Measurements from ENCODE around the gene PDE1A.

PDE1A gene

DNA sequence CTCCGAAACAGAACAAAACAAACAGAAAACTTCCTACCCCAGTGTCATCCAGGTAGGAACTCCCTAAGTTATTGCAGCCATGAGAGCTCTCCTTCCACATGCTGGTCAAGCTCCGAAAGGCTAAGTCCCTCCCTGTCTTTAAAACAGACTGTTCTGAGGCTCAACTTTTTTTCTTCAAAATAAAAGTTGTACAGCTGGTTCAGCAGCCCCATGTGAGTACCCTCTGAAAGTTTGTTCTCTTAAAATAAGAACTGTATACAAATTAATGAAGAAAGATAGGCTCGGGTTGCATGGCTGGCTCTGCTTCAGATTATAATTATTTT is at the start of gene PDE1A:
TSS of gene PDE1A (minus strand) at position 119 of the 323 bp plus-strand sequence.
- TF ChIP-seq, protein P1, sequence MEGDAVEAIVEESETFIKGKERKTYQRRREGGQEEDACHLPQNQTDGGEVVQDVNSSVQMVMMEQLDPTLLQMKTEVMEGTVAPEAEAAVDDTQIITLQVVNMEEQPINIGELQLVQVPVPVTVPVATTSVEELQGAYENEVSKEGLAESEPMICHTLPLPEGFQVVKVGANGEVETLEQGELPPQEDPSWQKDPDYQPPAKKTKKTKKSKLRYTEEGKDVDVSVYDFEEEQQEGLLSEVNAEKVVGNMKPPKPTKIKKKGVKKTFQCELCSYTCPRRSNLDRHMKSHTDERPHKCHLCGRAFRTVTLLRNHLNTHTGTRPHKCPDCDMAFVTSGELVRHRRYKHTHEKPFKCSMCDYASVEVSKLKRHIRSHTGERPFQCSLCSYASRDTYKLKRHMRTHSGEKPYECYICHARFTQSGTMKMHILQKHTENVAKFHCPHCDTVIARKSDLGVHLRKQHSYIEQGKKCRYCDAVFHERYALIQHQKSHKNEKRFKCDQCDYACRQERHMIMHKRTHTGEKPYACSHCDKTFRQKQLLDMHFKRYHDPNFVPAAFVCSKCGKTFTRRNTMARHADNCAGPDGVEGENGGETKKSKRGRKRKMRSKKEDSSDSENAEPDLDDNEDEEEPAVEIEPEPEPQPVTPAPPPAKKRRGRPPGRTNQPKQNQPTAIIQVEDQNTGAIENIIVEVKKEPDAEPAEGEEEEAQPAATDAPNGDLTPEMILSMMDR (IDR thresholded peaks at IDR 0.05; ENCODE audit: extremely low read depth, missing control alignments) = no peak
- DNase-seq (ENCODE audit: low spot score) = no peak

DNA sequence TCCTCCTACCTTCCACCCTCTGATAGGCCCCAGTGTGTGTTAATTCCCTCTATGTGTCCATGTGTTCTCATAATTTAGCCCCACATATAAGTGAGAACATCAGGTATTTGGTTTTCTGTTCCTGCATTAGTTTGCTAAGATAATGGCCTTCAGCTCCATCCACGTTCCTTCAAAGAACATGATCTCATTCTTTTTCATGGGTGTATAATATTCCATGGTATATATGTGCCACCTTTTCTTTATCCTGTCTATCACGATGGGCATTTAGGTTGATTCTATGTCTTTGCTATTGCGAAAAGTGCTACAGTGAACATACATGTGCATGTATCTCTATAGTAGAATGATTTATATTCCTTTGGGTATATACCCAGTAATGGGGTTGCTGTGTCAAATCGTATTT is 46.8 kb upstream of the PDE1A start:
- TF ChIP-seq, protein P1 (IDR thresholded peaks at IDR 0.05; ENCODE audit: extremely low read depth, missing control alignments) = no peak
- no peak for DNase-seq (ENCODE audit: low spot score)

DNA sequence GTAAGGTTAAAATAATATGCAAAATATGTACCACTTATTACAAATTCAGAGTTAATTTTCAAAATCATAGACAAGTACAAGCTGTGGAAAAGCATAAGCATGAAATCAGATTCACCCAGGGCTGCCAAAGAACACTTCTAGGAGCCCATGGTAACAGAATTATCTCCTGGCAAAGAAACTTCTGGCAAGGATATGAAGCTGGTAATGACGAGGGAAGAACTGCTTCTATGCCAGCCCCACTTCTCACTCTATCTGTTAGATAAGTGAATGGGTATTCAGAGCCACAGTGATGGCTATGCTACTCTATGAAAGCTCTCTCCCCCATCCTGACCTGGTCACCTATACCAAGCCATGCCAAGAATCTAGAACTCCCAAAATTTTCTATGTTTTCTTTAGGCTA is 36.9 kb upstream of the PDE1A start:
- DNase-seq (ENCODE audit: low spot score) = no peak
- TF ChIP-seq, protein P1 (IDR thresholded peaks at IDR 0.05; ENCODE audit: extremely low read depth, missing control alignments) = no peak

DNA sequence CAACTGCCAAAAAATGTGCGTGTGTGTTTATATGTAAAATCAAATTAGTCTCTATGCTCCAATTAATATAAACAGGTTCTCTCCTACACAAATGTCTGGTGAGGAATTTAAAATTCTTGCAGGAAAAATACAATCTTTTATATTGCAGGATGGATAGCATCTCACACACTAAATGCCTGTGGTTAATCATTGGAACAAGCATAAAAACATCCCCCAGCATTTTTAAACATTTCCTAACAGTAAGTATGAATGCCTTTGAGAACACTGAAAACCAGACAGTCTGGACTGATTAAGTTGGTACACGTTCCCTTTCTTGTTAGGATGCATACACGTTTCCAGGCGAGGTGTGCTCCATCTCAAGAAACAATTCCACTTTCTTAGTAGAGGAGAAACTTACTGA is 29.9 kb upstream of the PDE1A start:
- DNase-seq (ENCODE audit: low spot score) = no peak

DNA sequence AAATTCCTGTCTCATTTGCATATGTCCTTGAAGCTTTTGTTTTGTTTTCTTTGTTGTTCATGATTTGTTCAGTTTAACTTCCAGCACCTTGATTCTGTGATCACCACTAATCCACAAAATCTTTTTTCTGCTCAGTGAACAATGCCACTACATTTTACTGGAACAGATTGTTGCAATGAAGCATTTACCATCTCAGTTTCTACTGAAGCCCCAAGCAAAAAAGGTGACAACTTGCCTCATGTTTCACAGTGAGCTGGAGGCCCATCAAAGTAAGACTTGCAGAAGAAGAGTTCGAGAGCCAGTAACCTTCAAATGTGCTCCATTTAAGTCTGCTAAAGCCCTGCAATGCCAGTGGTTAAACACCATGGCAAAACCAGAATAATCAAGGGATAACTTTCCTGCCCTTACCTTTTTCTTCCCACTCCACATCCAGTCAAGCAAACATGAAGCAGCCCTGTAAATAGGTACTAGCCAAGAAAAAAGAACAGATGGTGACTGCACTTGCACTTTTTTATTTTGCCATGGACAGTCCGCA is 25.7 kb upstream of the PDE1A start:
- TF ChIP-seq, protein P1 (IDR thresholded peaks at IDR 0.05; ENCODE audit: extremely low read depth, missing control alignments) = no peak
- no peak for DNase-seq (ENCODE audit: low spot score)

More for the DNA sequence above, 29.9 kb upstream of the PDE1A start:
- TF ChIP-seq, protein P1 (IDR thresholded peaks at IDR 0.05; ENCODE audit: extremely low read depth, missing control alignments) = no peak

DNA sequence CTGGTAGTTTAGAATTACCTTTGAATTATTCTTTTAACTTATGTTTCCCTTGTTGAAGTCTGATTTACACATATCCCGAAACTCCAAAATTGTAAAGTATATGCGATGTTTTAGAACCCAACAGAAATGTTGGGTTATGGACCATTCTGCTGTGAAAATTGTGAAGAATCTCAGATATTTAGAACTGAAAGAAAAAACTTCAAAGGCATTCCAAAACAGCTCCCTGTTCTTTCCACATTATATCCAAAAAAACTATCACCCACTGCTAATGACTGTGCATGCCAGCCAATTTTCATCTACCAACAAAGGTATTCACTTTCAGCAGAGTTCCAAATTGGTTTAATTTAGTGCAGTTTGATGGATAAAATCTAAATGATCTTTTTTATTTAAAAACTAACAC is 21.5 kb upstream of the PDE1A start:
- TF ChIP-seq, protein P1 (IDR thresholded peaks at IDR 0.05; ENCODE audit: extremely low read depth, missing control alignments) = no peak
- DNase-seq (ENCODE audit: low spot score) = no peak

DNA sequence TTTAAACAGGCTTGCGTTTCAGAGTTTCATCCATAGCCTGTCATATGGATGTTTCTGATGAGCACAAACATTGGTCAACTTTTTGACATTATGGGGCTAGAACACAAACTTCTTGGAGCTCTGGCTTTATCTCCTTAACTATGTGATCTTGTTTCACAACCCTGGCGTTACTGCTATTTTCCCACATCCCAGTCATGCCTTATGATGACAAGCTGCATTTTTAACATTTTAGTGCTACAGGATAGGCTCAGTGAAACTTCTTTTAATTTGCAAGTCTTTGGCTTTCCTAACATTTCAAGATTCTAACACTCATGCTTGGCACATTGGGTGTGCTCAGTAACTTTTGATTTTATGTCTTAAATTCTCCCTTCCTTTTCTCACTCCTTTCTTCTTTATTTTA is 21.0 kb upstream of the PDE1A start:
- TF ChIP-seq, protein P1 (IDR thresholded peaks at IDR 0.05; ENCODE audit: extremely low read depth, missing control alignments) = no peak
- no peak for DNase-seq (ENCODE audit: low spot score)
